GM21367 (cell line): ENCODE measurements around the gene NBEA.
"Not testable (repeated sequence)": the region's sequence is repeated elsewhere in the genome, so short reads cannot be mapped to it uniquely, and the experiment has no call there.

ENCODE experiments used
- ATAC-seq: cut with Tn5 transposase; IDR thresholded peaks from one replicate; pipeline ENCODE4 v1.9.1; 2021; ENCODE audit not compliant: unreplicated experiment

NBEA gene

DNA sequence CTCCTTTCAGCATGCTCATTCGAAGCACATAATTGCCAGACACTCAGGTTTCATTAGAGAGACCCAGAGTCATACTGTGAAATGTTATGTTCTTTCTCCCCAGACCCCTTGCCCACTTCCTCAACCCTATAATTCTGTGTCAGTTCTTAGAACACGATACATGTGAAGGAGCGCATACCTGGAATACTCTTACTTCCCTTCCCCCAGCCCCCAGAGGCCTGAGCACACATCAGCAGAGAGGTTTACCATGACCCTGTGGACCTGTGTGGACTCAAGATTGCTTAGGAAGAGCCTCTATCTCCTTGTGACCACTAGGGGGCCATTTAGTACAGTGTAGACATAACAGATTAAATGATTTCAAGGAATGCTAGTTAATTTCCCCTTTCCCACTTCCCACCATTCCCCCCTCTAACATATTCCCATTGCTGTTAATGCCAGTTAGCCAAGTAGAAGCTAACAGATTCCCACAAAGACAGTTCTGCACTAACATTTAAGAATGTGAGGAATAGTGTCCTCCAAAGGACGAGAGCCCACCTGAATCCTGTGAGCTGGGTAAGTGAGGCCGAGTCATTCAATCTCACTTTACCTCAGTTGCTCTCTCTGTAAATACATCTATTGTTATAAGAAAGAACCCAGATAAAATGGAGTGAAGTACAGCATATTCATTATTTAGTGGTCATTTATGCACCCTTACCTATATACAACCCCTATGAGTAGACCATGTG, 688.6 kb downstream of the NBEA start:
- ATAC-seq = peak; percentile 95

DNA sequence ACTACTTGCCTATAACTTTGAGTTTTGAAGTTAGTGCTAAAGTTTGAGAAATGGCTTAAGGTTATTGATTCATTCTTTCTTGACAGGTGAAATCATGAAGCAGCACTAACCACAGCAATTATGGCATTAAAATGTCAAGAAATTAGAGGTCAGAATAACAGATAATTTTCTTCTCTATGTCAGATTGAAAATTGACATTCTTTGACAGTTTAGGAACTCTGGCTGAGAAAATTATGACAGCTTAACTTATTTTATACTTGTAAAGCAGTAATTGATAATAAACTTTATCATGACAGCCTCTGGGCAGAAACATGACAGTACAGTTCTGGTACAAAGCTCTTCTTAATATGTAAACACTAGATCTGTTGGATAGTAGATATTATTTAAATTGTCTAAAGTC, 689.6 kb downstream of the NBEA start:
- ATAC-seq = no peak

DNA sequence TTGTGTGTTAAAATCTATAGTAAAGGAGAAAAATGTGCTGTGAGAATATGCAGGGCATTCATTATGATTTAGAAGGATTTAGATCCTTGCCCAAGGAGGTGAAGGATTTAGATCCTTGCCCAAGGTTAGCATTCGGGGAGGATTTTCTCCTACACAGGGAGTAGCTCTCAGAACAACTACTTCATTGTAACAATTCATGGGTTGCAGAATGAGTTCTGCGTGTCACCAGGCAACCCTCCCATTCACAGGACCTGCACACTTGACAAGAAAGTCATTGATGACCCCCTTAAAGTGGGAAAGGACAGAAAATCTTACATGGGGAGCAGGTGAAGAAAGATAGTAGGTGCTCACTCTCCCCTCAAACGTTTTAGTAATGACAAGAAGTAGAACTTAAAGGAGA, 701.6 kb downstream of the NBEA start:
- no peak for ATAC-seq

DNA sequence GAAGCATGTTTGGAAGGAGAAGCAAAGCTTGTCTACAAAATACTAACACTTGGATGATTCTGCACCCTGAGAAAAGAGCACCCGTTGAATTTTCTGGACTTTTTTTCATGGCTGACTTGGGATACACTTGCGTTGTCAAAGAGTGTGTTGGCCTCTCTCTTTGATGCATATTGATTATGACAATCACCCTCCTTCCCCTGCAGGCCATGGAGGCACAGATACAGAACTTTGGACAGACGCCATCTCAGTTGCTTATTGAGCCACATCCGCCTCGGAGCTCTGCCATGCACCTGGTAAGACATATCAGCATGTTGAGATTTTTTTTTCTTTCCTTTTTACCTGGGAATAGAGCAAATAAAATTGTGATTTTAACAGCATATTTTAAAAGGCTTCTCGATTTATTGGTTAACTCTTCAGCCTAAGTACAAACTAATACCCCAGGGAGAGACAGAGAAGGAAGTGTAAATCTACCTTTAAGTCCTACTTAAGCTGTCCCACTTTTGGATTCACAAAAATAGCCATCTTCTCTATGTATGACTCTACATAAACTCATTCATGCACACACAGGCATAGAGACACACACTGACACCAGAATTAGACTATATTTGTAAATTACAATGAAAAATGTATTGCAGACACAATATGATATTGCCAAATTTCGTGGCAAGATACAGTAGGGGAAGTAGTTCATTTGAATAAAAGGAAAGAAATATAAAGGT, 704.1 kb downstream of the NBEA start:
- no peak for ATAC-seq

DNA sequence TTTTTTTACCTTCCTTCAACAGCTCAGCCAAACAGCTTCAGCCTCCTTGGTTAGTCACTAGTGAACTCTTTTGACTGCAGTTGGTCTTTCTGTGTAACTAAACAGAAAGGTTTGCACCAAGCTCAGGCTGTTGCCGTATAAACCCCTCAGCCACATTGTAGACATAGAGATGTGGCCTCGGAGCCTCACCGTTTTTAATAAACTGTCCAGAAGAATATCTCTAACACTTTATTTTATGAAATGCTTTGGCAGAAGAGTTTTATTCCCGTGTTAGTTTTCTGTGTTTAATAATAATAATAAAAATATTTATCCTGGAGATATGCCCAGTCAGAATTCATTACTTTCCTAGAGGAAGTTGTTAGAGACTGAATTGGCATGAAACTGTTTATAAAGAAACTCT, 706.1 kb downstream of the NBEA start:
- no peak for ATAC-seq

DNA sequence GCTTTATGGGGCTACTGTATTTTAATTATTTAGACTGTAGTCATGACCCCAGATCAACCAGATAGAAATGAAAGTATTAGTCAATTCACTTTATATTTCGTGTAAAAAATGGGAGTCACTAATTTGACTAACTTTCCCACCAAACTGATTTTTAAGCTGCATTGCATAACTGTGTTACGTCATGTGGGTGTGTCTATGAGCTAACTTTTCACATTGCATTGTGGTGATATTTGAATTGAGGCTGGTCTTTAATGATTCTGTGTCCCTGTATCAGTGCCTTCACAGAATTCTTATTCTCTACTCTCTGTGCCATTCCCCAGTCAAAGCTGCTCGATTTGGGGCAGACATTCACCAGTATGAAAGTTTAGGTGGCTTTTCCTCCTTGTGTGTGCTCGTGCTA, 707.1 kb downstream of the NBEA start:
- no peak for ATAC-seq

DNA sequence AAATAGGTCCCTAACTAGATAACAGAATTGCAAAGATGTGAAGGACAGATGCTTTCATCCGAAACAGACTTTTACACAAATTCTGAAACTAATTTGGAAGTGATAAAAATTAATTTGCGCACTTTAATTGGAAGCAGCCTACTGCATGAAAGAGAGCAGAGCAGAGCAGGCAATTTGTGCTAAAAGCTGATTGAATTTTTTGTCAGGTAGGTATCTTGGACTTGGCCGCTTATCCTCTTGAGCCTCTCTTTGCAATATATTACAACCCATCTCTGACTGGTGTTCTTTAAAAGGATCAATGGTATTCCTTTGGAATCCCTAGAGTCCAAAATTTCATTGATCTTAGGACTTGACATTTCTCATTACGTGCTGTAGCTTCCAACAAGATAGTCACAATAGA, 717.7 kb downstream of the NBEA start:
- no peak for ATAC-seq

DNA sequence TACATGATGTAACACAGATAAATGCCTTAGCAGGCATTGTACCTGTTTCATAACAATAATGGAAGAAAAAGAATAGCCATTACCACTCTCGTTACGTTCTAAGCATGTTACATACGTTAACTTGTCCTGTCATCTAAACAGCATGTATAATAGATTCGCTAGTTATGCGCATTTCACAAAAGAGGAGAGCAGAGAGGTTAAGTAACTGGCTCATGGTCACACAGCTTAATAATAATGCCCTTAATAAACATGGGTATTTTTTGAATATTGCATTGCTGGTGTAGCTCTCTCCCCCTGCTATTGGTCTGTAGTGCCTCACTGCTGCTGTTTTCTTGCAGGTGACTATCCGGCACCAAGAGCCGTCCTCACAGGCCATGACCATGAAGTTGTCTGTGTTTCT, 722.7 kb downstream of the NBEA start:
- ATAC-seq = no peak

DNA sequence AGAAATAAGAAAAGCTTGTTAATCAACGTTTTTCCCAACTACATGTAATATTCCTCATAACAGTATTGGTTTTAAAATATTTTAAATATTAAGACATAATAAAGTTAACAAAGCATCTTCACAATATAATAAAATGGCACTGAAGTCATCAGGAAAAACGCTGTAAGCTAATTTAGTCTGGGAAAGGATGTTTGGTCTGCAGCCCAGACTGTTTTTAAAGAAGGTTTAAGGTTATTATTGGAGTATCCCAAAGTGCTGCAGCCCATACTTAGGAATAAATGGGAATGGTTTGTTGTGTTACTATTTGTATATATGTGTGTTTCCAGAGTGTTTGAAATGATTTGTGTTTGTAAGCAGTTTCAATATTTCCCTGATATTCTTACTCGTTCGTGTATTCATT, 727.3 kb downstream of the NBEA start:
- ATAC-seq = no peak

DNA sequence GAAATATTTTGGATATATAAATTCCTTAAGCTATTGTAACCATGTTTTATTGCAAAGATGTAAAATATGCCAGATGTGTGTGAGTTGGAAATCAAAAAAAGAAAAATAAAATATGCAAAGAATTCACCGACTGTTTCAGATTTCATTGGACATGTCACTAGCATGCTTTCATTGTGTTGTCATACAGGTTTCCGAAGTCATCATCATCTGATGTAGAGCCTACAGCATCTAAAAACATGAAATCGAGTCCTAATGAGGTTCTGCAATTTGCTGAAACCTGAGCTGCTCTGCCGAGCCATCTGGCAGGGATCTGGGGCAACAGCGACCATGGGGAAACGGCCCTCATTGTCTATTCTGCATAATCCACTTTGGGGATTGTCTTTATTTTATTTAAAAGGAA, 730.5 kb downstream of the NBEA start:
- no peak for ATAC-seq

DNA sequence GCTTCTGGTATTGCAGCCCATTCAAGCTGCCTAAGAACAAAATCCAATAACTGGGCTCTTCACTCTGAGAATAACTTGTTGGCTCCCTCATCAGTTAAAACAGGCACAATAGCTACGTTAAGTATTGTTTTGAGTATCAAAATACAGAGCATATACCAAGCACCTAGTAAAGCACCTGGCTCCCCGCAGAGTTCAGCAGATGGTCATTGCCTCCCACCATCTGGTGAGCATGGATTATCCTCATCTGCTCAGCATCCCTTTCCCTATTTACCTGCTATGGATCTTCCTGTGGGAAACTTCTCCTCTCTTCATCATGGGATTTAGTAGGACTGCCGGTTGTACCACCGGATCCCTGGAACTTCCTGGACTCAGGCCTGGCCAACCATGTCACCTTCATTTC, 733.6 kb downstream of the NBEA start:
- ATAC-seq = no peak

DNA sequence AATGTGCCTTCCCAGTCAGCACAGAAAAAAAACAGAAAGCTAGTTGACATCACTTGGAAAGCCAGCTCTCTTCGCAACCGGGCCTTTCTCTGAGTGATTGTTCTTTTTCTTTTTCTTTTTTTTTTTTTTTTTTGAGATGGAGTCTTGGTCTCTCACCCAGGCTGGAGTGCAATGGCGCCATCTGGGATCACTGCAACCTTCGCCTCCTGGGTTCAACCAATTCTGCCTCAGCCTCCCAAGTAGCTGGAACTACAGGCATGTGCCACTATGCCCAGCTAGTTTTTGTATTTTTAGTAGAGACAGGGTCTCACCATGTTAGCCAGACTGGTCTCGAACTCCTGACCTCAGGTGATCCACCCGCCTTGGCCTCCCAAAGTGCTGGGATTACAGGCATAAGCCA, 735.8 kb downstream of the NBEA start:
- ATAC-seq = not testable (repeated sequence)

DNA sequence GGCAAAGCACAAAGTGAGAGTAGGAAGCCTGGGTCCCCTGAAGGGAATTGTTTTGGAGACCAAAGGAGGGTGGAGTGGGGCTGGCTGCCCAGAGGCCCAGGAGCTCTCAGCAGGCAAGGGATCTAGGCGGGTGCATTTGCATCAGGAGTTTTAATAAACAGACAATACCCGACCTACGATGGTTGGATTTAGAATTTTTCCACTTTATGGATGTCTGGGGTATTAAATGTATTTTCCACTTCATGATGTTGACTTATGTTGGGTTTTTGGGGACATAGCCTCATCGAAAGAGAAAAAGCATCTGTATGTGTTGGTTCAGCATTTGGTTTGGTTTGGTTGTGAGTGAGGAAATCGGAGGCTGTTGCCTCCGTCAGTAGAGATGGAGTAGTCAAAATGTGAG, 739.6 kb downstream of the NBEA start:
- ATAC-seq = no peak

DNA sequence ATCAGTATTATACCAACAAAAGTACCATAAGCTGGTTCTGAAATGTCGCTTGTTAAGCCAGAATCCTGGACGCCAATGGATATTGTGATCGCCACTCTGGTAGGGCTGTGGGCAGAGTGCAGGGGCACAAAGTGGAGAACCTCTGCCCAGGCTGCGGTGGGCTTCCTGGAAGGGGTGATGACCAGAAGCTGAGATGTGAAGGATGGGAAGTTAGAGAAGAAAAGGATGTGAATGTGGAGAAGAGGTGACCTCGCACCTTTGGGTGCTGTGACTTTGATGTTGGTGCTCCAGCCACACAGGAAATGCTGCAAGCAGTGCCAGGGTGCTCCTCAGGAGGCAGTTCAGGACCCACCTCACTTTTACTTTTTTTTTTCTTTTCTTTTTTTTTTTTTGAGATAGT, 742.4 kb downstream of the NBEA start:
- no peak for ATAC-seq

DNA sequence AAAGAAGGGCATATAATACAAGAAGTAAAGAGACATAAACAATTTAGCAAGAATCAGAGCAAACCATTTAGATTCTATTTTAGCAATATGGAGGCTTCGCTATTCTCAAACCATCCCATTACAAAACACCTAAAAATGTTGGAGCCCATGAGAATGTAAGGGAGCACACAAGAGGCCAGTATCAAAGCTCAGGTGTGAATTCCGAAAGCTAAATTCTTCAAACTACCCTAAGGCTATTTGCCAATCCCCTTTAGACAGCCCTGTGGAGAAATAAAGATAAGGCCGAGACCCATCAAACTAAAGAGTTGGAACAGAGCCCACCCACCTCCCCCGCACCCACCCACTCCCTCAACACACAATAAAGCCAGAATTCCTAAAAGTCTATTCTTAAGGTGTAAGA, 745.3 kb downstream of the NBEA start:
- ATAC-seq = no peak

DNA sequence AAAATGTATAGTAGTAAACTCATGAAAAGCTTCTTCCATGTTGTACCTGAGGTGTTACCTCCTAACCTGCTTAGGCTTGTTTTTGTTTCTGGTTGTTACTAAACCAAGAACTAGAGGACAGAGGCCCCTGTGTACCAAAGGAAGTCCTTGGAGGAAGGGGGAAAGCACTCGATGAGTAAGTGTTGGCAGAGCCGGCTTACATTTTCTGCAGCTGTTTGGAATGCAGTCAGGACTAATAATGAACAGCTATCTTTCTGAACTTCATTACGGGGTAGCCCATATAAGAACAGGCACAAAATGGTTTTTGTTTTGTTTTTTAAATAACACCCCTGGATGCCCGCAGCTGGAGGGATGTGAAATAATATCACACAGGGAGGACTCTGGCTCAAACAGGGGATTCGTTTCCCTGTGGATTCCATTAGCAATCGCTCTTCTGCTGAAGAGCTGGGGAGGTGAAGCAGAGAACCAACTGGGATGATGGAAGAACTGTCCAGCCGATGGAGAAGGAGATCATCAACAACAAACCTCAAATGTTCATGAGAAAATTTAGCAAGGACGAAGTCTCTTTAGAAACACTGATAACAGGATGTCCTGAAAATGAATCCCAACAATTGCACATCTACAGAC, 748.6 kb downstream of the NBEA start:
- no peak for ATAC-seq

DNA sequence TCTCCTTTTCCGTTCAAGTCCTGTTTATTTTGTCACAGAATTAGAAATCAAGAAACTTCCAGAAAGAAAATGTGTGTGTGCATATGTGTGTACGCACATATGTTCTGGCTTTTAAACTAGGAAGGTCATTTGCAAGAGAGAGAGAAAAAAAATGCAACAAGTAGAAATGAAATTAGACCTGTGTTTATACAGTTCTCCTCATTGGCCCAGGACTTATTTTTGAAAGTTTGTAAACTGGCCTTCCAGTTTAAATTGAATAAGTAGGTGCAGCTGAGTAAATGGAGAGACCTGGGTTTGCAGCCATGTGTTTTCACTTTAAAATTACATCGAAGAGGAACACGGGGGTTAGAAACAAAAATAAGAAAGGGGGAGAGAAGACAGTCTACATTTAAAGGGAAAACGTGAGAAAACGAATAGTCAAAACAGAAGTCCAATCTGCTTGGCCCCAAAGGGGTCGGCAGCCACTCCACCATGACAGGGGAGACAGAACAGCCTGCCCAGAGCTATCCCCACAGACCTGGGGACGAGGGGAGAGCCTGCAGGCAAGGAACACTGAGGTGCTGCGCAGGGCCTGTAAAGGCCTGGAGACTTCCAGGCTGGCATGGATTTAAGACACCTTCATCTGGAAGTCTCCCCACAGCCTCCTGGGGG, 751.2 kb downstream of the NBEA start:
- no peak for ATAC-seq

DNA sequence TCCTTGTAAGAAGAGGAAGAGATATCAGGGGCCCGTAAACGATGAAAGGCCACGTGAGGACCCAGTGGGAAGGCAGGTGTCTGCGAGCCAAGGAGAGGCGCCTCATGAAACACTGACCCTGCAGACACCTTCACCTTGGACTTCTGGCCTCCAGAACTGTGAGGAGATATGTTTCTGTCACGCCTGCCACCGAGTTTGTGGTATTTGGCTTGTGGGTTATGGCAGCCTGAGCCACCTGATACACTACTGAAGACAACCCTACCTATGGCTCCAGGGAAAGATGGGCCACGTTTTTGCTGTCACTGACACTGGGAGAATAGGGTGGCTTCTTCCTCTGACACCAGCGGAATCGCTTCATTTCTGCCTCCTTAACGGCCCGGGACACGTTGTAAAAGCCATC, 752.0 kb downstream of the NBEA start:
- no peak for ATAC-seq

DNA sequence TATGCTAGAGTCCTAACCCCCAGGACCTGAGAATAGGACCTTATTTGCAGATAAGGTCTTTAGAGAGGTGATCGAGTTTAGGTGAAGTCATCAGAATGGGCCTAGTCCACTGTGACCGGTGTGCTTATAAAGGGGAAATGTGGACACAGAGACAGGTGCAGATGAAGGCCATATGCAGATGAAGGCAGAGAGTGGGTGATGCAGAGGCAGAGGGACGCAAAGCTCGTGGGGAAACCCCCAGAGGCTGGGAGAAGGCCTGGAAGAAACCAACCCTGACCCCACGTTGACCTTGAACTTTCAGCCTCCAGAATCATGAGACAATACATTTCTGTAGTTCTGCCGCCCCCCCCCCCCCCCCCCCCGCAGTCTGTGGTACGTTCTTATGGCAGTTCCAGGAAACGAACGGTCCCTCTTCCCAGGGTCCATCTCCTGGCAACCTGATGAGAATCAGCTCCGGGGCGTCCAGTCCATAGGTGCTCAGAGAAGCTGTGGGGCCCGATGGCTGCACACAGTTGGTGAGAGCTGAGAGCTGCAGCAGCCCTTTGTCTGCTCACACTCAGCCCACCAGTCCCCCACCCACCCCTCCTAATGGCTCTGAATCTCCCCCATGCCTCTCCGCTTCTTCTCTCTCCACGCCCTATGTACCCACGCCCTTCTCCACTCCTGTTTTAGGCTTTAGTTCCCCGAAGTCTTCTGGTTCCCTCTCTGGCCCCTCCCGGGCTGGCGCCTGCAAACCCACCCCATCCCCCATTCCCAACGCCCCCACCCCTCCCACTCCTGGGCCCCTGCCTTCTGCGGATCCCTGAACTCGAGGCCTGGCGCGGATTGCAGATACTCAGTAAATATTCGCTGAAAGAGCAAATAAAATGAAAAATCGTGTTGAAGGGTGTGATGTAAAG, 752.7 kb downstream of the NBEA start:
- ATAC-seq = no peak

DNA sequence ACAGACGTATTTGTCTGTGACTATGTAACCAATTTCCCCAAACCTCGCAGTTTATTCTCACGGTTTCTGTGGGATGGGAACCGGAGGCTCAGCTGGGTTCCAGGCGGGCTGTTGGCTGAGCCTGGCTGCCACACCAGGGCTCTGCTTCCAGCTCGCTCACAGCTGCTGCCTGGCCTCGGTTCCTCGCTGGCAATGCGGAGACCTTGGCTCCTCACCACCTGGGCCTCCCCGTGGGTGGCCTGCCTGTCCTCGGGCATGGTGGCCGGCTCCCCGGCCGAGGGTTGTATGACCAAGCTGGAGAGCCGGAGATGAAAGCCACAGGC, 753.3 kb downstream of the NBEA start:
- ATAC-seq = no peak

DNA sequence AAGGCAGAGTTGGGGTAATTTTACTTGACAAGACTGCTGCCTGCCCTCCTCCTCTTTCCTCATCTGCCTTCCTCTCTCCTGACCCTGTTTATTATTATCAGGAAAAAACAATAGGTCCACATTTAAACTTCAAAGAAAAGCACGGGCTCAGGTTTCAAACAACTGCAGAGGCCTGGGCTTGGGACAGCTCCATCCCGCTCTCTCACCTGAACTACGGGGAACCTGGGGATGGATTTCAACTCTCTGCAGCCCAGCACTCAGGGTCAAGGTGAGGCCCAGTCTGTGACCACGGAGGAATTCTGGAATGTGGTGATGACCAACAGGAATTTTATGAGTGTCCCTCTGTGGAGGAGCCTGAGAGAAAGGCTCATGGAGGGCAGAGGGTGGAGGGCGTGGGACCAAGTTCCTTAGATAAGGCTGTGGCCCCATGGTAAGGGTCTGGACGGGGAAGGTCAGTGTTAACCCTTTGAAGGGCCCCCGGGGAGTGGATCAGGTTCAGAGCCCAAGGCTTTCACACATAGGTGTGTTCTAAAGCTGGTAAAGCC, 755.2 kb downstream of the NBEA start:
- no peak for ATAC-seq
